Heart left ventricle (tissue), 13 donors: Measurements from ENCODE around the gene ST7.

ENCODE experiments used
- POLR2A ChIP-seq, 2 donors: fragments of 450-650 bp; IDR thresholded peaks; one replicate each; pipeline ENCODE4 v1.6.1; 2017; ENCODE audit warnings: antibody characterized with exemption in 2 of 2, mild to moderate bottlenecking in 2 of 2, moderate library complexity in 2 of 2
- TF ChIP-seq, protein P1 (sequence below), 12 donors: fragments of 200-600 bp; sonication (generic) in 4 of 12; IDR thresholded peaks; one replicate each; pipeline versions ENCODE4 v1.5.0 to v1.8.0; 2018 to 2022; ENCODE audit warnings: antibody characterized with exemption in 12 of 12, mild to moderate bottlenecking in 5 of 12
- donor health status: ischemic (EF 13 %, LVEDD 7.1; RV severe dilation, severe dysfunction).
- donor health status: DM: no; HTN: yes; CAD: no.
- donor health status: DM: no; HTN: no; CAD: no.
- donor health status: ischemic (EF 25% LVEDD 6.9; RV normal size, moderate dysfunction).
- donor health status: ischemic (EF 25% LVEDD 5.7; RV mildly dilated, moderate dysfunction).
- donor health status: ischemic (EF 35%, LVEDD 5.7; RV mildly dilated, moderate dysfunction).
- donor health status: nonischemic (EF 11% LVEDD 7.7; RV severe dilation, severe dysfunction).
- donor health status: DM: yes; HTN: yes; CAD: no.
- donor health status: PGD.
- donor health status: ischemic (EF 29% LVEDD 5.4; RV normal size, mild dysfunction).
- donor health status: nonischemic (EF 23%, LVEDD 6.1; RV moderate dilation, normal function).

DNA sequence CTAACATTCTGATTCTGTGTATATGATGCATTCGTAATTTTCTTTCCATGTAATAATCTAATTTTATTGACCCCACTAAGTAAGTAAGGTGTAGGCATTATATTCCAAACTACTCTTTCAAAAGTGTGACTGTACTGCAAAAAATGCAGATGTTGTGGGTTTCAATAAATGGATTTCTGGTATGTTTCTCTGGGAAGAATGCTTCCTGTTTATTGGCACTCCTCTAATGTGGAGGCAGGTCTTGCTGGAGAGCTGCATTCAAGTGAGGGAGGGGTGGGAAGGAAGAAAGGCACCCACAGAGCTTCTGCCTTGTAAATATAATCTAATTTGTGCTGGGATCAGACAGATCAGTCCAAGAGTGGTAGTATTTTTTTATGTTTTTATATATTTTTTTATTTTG, 23.9 kb downstream of the ST7 start:
- TF ChIP-seq POLR2A (IDR thresholded peaks at IDR 0.05), result no peak
- TF ChIP-seq, protein P1, sequence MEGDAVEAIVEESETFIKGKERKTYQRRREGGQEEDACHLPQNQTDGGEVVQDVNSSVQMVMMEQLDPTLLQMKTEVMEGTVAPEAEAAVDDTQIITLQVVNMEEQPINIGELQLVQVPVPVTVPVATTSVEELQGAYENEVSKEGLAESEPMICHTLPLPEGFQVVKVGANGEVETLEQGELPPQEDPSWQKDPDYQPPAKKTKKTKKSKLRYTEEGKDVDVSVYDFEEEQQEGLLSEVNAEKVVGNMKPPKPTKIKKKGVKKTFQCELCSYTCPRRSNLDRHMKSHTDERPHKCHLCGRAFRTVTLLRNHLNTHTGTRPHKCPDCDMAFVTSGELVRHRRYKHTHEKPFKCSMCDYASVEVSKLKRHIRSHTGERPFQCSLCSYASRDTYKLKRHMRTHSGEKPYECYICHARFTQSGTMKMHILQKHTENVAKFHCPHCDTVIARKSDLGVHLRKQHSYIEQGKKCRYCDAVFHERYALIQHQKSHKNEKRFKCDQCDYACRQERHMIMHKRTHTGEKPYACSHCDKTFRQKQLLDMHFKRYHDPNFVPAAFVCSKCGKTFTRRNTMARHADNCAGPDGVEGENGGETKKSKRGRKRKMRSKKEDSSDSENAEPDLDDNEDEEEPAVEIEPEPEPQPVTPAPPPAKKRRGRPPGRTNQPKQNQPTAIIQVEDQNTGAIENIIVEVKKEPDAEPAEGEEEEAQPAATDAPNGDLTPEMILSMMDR (IDR thresholded peaks at IDR 0.05), result no peak
